Kidney capillary endothelial cell (primary cell): ENCODE results near the gene PCDHB15.
"Not testable (repeated sequence)": the region's sequence is repeated elsewhere in the genome, so short reads cannot be mapped to it uniquely, and the experiment has no call there.

Source experiments
- DNase-seq: peaks from one replicate; pipeline ENCODE4 v3.0.0-alpha.2; 2018; ENCODE audit warnings: low spot score

Gene PCDHB15

DNA sequence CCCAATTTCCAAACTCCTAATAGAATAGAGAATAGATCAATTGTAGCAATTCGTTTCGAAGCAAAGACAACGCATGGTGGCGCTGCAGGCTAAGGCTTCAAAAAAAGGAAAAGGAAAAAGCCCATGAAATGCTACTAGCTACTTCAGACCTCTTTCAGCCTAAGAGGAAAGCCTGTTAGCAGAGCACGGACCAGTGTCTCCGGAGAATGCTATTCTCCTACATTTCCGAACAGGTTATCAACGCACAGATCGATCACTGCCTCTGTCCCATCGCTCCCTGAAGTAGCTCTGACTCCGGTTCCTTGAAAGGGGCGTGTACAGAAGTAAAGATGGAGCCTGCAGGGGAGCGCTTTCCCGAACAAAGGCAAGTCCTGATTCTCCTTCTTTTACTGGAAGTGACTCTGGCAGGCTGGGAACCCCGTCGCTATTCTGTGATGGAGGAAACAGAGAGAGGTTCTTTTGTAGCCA, at the start of gene PCDHB15:
Gene PCDHB15, plus strand, starts transcription at position 146 of the 468 bp plus-strand sequence. Its CDS starts 184 bp downstream, at position 330.
- DNase-seq, result no peak

DNA sequence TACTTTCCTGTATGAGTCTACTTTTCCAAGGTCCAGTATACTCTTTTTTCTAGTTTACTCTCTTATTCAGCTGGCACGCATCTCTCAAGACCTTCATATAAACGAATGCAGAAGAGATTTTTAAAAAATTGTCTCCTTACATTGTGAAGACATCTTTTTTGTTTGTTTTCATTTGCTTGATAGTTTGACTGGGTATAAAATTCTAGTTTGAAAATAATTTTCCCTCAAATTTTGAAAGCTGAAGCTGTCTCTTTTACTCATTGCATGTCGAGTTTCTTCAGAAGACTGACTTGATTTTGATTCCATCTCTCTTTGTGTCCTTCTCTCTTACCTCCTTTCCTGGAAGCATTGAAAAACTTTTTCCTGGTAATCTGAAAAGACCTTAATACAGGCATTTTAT, 48.8 kb upstream of the PCDHB15 start:
- no peak for DNase-seq

DNA sequence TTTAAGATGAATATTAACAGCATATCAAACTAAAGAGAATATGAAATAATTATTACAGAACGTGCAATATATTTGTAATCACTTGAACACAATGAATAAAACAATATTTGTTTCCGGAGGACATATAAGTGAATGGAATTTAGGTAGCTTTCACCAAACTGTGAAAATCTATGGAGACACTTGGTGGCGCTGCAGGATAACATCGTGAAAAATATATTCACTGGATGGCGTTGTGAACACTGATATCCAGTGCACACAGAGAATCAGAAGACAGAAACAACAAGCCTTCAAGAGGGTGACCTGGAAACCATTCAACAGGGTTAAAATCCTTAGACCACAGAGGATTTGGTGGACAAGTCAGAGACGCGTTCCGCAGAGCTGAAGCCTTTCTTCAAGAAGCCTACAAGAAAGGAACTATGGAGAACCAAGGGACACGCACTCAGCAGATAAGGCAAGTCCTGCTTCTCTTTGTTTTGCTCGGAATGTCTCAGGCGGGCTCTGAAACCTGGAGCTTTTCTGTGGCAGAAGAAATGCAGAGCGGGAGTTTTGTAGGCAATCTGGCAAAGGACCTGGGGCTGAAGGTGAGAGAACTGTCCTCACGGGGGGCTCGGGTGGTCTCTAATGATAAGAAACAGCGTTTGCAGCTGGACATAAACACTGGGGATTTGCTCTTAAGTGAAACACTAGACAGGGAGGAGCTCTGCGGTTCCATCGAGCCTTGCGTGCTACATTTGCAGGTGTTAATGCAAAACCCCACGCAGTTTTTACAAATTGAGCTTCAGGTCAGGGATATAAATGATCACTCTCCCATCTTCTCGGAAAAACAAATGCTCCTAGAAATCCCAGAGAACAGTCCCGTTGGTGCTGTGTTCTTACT, 45.6 kb upstream of the PCDHB15 start, which contains the start of gene PCDHB11:
Gene PCDHB11, plus strand, starts transcription at position 269 of the 877 bp plus-strand sequence. Its CDS starts 148 bp downstream, at position 417.
- DNase-seq, result no peak

DNA sequence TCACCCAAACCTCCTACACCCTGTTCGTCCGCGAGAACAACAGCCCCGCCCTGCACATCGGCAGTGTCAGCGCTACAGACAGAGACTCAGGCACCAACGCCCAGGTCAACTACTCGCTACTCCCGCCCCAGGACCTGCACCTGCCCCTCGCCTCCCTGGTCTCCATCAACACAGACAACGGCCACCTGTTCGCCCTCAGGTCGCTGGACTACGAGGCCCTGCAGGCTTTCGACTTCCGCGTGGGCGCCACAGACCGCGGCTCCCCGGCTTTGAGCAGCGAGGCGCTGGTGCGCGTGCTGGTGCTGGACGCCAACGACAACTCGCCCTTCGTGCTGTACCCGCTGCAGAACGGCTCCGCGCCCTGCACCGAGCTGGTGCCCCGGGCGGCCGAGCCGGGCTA, 44.1 kb upstream of the PCDHB15 start:
- not testable (repeated sequence) for DNase-seq

DNA sequence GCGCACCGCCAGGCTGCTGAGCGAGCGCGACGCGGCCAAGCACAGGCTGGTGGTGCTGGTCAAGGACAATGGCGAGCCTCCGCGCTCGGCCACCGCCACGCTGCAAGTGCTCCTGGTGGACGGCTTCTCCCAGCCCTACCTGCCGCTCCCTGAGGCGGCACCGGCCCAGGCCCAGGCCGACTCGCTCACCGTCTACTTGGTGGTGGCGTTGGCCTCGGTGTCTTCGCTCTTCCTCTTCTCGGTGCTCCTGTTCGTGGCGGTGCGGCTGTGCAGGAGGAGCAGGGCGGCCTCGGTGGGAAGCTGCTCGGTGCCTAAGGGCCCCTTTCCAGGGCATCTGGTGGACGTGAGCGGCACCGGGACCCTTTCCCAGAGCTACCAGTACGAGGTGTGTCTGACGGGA, 43.5 kb upstream of the PCDHB15 start:
- not testable (repeated sequence) for DNase-seq

DNA sequence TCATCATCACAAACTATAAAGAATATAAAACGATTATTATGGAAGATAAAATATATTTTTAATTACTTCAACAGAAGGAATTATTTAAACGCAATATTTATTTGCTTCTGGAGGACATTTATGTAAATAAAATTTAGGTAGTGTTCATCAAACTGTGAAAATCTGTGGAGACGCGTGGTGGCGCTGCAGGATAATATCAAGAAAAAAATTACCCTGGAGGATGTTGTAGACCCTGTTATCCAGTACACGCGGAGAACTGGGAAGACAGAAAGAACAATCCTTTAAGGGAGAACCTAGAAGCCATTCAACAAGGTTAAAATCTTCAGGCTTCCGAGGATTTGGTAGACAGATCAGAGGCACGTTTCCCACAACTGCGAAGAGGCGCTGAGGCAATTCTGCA, 36.7 kb upstream of the PCDHB15 start, which contains the start of gene PCDHB12:
Gene PCDHB12, plus strand, starts transcription at position 242 of the 400 bp plus-strand sequence. CDS start 189 bp downstream, outside the sequence.
- no peak for DNase-seq

DNA sequence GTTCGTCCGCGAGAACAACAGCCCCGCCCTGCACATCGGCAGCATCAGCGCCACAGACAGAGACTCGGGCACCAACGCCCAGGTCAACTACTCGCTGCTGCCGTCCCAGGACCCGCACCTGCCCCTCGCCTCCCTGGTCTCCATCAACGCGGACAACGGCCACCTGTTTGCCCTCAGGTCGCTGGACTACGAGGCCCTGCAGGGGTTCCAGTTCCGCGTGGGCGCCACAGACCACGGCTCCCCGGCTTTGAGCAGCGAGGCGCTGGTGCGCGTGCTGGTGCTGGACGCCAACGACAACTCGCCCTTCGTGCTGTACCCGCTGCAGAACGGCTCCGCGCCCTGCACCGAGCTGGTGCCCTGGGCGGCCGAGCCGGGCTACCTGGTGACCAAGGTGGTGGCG, 34.9 kb upstream of the PCDHB15 start:
- not testable (repeated sequence) for DNase-seq

DNA sequence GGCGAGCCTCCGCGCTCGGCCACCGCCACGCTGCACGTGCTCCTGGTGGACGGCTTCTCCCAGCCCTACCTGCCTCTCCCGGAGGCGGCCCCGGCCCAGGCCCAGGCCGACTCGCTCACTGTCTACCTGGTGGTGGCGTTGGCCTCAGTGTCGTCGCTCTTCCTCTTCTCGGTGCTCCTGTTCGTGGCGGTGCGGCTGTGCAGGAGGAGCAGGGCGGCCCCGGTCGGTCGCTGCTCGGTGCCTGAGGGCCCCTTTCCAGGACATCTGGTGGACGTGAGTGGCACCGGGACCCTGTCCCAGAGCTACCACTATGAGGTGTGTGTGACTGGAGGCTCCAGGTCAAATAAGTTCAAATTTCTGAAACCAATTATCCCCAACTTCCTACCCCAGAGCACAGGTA, 34.3 kb upstream of the PCDHB15 start:
- DNase-seq, result not testable (repeated sequence)

DNA sequence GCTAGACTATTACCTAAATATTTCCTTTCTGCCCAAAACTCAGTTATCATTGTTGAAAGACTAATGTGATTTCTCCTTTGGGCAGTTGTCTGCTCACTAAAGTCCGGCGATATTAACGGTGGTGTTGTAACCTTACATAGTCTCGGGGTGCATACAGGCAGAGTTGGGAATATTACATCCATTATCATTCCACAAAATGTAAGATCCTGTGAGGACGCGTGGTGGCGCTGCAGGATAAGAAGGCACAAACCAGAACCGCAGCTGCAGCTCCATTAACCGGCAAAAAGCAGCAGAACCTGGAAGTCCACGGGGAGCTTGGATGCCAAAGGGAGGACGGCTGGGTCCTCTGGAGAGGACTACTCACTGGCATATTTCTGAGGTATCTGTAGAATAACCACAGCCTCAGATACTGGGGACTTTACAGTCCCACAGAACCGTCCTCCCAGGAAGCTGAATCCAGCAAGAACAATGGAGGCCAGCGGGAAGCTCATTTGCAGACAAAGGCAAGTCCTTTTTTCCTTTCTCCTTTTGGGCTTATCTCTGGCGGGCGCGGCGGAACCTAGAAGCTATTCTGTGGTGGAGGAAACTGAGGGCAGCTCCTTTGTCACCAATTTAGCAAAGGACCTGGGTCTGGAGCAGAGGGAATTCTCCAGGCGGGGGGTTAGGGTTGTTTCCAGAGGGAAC, 31.4 kb upstream of the PCDHB15 start, which contains the start of gene PCDHB13:
Gene PCDHB13, plus strand, starts transcription at position 264 of the 684 bp plus-strand sequence. Its CDS starts 205 bp downstream, at position 469.
- DNase-seq, result not testable (repeated sequence)

DNA sequence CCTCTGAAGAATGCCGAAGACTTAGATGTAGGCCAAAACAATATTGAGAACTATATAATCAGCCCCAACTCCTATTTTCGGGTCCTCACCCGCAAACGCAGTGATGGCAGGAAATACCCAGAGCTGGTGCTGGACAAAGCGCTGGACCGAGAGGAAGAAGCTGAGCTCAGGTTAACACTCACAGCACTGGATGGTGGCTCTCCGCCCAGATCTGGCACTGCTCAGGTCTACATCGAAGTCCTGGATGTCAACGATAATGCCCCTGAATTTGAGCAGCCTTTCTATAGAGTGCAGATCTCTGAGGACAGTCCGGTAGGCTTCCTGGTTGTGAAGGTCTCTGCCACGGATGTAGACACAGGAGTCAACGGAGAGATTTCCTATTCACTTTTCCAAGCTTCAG, 30.6 kb upstream of the PCDHB15 start:
- DNase-seq, result not testable (repeated sequence)

DNA sequence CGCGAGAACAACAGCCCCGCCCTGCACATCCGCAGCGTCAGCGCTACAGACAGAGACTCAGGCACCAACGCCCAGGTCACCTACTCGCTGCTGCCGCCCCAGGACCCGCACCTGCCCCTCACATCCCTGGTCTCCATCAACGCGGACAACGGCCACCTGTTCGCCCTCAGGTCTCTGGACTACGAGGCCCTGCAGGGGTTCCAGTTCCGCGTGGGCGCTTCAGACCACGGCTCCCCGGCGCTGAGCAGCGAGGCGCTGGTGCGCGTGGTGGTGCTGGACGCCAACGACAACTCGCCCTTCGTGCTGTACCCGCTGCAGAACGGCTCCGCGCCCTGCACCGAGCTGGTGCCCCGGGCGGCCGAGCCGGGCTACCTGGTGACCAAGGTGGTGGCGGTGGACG, 29.7 kb upstream of the PCDHB15 start:
- DNase-seq, result not testable (repeated sequence)

DNA sequence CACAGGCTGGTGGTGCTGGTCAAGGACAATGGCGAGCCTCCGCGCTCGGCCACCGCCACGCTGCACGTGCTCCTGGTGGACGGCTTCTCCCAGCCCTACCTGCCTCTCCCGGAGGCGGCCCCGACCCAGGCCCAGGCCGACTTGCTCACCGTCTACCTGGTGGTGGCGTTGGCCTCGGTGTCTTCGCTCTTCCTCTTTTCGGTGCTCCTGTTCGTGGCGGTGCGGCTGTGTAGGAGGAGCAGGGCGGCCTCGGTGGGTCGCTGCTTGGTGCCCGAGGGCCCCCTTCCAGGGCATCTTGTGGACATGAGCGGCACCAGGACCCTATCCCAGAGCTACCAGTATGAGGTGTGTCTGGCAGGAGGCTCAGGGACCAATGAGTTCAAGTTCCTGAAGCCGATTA, 29.2 kb upstream of the PCDHB15 start:
- DNase-seq, result not testable (repeated sequence)

DNA sequence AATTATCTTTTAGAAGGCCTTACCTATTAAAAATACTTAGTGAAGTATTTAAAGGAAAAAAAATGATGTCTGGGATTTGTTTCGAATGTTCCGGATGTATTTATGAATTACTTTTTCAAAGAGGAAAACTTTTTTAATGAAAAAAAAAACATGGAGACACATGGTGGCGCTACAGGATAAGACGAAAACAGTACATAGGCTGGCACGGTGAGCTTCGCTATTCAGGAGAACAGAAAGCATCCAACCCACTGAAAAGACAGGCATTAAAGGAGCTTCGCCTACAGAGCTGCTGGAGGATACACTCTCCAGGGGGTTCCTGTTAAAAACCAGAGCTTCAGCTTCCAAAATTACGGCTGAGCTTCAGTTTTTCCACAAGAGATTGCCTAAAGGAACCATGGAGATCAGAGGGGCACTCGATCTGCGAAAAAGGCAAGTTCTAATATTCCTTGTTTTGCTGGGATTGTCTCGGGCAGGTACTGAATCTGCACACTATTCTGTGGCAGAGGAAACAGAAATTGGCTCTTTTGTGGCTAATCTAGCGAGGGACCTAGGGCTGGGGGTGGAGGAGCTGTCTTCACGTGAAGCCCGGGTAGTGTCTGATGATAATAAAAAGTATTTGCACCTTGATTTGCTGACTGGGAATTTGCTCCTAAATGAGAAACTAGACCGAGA, 21.9 kb upstream of the PCDHB15 start, which contains the start of gene PCDHB14:
Gene PCDHB14, plus strand, starts transcription at position 232 of the 672 bp plus-strand sequence. Its CDS starts 163 bp downstream, at position 395.
- DNase-seq, result no peak

DNA sequence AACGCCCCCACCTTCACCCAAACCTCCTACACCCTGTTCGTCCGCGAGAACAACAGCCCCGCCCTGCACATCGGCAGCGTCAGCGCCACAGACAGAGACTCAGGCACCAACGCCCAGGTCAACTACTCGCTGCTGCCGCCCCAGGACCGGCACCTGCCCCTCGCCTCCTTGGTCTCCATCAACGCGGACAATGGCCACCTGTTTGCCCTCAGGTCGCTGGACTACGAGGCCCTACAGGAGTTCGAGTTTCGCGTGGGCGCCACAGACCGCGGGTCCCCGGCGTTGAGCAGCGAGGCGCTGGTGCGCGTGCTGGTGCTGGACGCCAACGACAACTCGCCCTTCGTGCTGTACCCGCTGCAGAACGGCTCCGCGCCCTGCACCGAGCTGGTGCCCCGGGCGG, 20.4 kb upstream of the PCDHB15 start:
- DNase-seq, result not testable (repeated sequence)

DNA sequence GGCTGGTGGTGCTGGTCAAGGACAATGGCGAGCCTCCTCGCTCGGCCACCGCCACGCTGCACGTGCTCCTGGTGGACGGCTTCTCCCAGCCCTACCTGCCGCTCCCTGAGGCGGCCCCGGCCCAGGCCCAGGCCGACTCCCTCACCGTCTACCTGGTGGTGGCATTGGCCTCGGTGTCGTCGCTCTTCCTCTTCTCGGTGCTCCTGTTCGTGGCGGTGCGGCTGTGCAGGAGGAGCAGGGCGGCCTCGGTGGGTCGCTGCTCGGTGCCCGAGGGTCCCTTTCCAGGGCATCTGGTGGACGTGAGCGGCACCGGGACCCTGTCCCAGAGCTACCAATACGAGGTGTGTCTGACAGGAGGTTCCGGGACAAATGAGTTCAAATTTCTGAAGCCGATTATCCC, 19.8 kb upstream of the PCDHB15 start:
- DNase-seq, result not testable (repeated sequence)

DNA sequence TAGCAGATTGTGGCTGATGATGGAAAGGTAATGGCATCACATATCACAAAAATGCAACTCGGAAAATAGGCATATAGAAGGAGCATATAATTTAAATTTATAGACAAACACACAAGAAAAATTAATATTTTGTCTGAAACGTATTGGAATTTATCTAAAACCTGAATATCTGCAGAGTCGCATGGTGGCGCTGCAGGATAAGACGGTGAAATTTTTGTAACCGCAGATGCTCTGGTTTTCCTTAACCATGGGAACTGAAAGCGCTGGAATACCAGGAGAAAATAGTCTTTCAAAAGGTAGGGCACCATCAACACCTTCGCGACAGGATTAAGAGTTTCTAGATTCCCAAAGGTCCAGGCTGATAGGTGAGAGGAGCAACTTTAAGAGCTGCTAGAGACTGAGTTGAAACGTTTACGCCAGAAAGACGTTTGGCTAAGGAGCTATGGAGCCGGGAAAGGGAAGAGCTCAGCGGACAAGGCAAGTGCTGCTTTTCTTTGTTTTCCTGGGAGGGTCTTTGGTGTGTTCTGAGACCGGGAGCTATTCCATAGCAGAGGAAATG, 11.0 kb upstream of the PCDHB15 start:
- DNase-seq, result no peak

DNA sequence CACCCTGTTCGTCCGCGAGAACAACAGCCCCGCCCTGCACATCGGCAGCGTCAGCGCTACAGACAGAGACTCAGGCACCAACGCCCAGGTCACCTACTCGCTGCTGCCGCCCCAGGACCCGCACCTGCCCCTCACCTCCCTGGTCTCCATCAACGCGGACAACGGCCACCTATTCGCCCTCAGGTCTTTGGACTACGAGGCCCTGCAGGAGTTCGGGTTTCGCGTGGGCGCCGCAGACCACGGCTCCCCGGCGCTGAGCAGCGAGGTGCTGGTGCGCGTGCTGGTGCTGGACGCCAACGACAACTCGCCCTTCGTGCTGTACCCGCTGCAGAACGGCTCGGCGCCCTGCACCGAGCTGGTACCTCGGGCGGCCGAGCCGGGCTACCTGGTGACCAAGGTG, 9.3 kb upstream of the PCDHB15 start:
- DNase-seq, result not testable (repeated sequence)

DNA sequence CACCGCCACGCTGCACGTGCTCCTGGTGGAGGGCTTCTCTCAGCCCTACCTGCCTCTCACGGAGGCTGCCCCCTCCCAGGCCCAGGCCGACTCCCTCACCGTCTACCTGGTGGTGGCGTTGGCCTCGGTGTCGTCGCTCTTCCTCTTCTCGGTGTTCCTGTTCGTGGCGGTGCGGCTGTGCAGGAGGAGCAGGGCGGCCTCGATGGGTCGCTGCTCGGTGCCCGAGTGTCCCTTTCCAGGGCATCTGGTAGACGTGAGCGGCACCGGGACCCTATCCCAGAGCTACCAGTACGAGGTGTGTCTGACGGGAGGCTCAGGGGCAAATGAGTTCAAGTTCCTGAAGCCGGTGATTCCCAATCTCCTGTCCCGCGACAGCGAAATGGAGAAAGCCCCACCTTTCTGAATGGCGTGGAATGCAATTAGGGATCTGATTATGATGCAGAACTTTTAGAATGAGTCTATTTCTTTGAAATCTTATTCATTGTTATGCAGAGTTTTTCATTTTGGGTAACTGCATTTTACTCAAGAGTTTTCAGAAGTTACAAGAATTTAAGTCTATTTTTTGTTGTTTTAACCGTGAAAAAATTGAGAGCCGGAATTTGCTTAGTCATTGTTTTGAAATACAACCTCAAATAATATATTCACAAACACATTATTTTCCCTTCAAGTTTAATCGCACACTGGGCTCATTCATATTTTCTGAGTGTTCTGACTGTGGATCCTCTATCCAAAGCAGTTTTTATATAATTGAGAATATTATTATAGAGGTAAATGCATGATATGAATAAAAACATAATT, 8.5 kb upstream of the PCDHB15 start:
- DNase-seq, result no peak

DNA sequence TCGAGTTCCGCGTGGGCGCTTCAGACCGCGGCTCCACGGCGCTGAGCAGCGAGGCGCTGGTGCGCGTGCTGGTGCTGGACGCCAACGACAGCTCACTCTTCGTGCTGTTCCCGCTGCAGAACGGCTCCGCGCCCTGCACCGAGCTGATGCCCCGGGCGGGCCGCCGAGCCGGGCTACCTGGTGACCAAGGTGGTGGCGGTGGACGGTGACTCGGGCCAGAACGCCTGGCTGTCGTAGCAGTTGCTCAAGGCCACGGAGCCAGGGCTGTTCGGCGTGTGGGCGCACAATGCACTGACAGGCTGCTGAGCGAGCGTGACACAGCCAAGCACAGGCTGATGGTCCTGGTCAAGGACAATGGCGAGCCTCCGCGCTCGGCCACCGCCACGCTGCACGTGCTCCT, 3.7 kb upstream of the PCDHB15 start:
- DNase-seq, result no peak

DNA sequence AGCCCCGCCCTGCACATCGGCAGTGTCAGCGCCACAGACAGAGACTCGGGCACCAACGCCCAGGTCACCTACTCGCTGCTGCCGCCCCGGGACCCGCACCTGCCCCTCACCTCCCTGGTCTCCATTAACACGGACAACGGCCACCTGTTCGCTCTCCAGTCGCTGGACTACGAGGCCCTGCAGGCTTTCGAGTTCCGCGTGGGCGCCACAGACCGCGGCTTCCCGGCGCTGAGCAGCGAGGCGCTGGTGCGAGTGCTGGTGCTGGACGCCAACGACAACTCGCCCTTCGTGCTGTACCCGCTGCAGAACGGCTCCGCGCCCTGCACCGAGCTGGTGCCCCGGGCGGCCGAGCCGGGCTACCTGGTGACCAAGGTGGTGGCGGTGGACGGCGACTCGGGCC, 1.8 kb downstream of the PCDHB15 start:
- DNase-seq, result not testable (repeated sequence)

DNA sequence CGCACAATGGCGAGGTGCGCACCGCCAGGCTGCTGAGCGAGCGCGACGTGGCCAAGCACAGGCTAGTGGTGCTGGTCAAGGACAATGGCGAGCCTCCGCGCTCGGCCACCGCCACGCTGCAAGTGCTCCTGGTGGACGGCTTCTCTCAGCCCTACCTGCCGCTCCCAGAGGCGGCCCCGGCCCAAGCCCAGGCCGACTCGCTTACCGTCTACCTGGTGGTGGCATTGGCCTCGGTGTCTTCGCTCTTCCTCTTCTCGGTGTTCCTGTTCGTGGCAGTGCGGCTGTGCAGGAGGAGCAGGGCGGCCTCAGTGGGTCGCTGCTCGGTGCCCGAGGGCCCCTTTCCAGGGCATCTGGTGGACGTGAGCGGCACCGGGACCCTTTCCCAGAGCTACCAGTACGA, 2.2 kb downstream of the PCDHB15 start:
- not testable (repeated sequence) for DNase-seq
